Prostate gland (tissue), 2 donors: ENCODE results near the gene DTYMK. TPM values are rescaled to one million over a fixed set of nuclear protein-coding genes. Genes with fewer than 3 reads are reported as not detected.

Experiments used
- DNase-seq: peaks from one replicate; pipeline ENCODE4 v3.0.0-alpha.2; 2019; ENCODE audit warnings: low spot score
- H3K27ac ChIP-seq, 2 donors: fragments of 200-600 bp; sonication (generic); 2 replicates each; pipeline ENCODE4 v1.5.1; 2017 to 2019
- H3K27me3 ChIP-seq: fragments of 200-600 bp; sonication (generic); replicated peaks from 2 replicates; pipeline ENCODE4 v1.5.1; 2019; ENCODE audit not compliant: insufficient read depth
- H3K36me3 ChIP-seq, 2 donors: fragments of 200-600 bp; sonication (generic); 1 replicate in 1 of 2; 2 replicates in 1 of 2; pipeline versions ENCODE4 v1.5.1 to v1.8.1; 2017 to 2019
- H3K4me1 ChIP-seq: fragments of 200-600 bp; sonication (generic); replicated peaks from 2 replicates; pipeline ENCODE4 v1.5.1; 2019
- H3K4me3 ChIP-seq, 2 donors: fragments of 200-600 bp; sonication (generic); 2 replicates each; pipeline ENCODE4 v1.5.1; 2017 to 2019
- H3K9me3 ChIP-seq: fragments of 200-600 bp; sonication (generic); 2 replicates; pipeline ENCODE4 v1.5.1; 2017
- CTCF ChIP-seq, 4 experiments: fragments of 200-600 bp in 2 of 4; fragments of 450-650 bp in 2 of 4; sonication (generic) in 2 of 4; IDR thresholded peaks; 1 replicate in 3 of 4; 2 replicates in 1 of 4; pipeline ENCODE4 v1.5.1; 2016 to 2019; ENCODE audit warnings: antibody characterized with exemption in 4 of 4, mild to moderate bottlenecking in 2 of 4, moderate library complexity in 2 of 4
- POLR2A ChIP-seq: fragments of 450-650 bp; IDR thresholded peaks from one replicate; pipeline ENCODE4 v1.6.1; 2016; ENCODE audit warnings: antibody characterized with exemption, mild to moderate bottlenecking
- POLR2AphosphoS5 ChIP-seq: sonication (generic); formaldehyde crosslinking; IDR thresholded peaks from one replicate; pipeline ENCODE4 v1.6.1; 2017; ENCODE audit warnings: antibody characterized with exemption
- WGBS: methylation state at CpG from one replicate; pipeline ENCODE4 v1.1.5; 2018; 5-methylcytosine and 5-hydroxymethylcytosine counted together
- intact Hi-C: fragments of 100-400 bp; cut with DNase I; formaldehyde crosslinking; loops from one replicate; pipeline ENCODE4 v1.14.2; 2022
- total RNA-seq, 2 donors: library from RNA; depleted of rRNA; stranded (reverse); fragments of >200 nt; gene quantifications; one replicate each; pipeline ENCODE4 v1.1.0, GENCODE V29; 2016

The DTYMK gene
- total RNA-seq, 2 donors from 2014 or later, result 26.0 to 35.8 TPM

GRCh38 chr2:241653210-241653750 is 33.3 kb downstream of the DTYMK start:
- H3K36me3 ChIP-seq, result peaks cover 7 to 10% of the 10 kb centered on the region in 2 donors
- H3K27me3 ChIP-seq, result no peaks in the 10 kb centered on the region
- DNase-seq, result no peak

GRCh38 chr2:241652722-241653121 is 33.9 kb downstream of the DTYMK start:
- H3K9me3 ChIP-seq, result no peaks in the 10 kb centered on the region
- no peaks in the 10 kb centered on the region for H3K27me3 ChIP-seq
- peaks cover 7 to 10% of the 10 kb centered on the region in 2 donors for H3K36me3 ChIP-seq
- TF ChIP-seq POLR2A (no peak), POLR2AphosphoS5 (no peak), CTCF (IDR thresholded peaks at IDR 0.05) (no peak)
- H3K4me3 ChIP-seq, result no peak overlapping the region
- DNase-seq, result no peak
- H3K4me1 ChIP-seq, result no peaks in the 10 kb centered on the region
- intact Hi-C loops, result no loop called here
- no peak overlapping the region for H3K27ac ChIP-seq
- WGBS, result 97% methylated on average over 9 of the region's 9 CpGs

More at GRCh38 chr2:241653210-241653750, 33.3 kb downstream of the DTYMK start:
- Histone ChIP-seq H3K27ac (no peak overlapping the region), H3K4me1 (peaks cover 2% of the 10 kb centered on the region), H3K9me3 (no peaks in the 10 kb centered on the region), H3K4me3 (no peak overlapping the region)
- intact Hi-C loops, result no loop called here
- TF ChIP-seq CTCF (IDR thresholded peaks at IDR 0.05) (no peak), POLR2A (no peak), POLR2AphosphoS5 (no peak)
- WGBS, result 97% methylated on average over 13 of the region's 13 CpGs

GRCh38 chr2:241652142-241652541 is 34.5 kb downstream of the DTYMK start:
- Histone ChIP-seq H3K9me3 (no peaks in the 10 kb centered on the region), H3K27ac (no peak overlapping the region), H3K27me3 (no peaks in the 10 kb centered on the region), H3K4me1 (no peaks in the 10 kb centered on the region), H3K36me3 (peaks cover 7 to 10% of the 10 kb centered on the region in 2 donors), H3K4me3 (no peak overlapping the region)
- no peak for DNase-seq
- WGBS, result 94% methylated on average over 9 of the region's 9 CpGs
- TF ChIP-seq POLR2AphosphoS5 (no peak), CTCF (IDR thresholded peaks at IDR 0.05) (no peak), POLR2A (no peak)
- intact Hi-C loops, result no loop called here

GRCh38 chr2:241649927-241650326 is 36.7 kb downstream of the DTYMK start:
- intact Hi-C loops, result no loop called here
- DNase-seq, result no peak
- H3K4me1 ChIP-seq, result no peaks in the 10 kb centered on the region
- no peak overlapping the region for H3K27ac ChIP-seq
- H3K9me3 ChIP-seq, result no peaks in the 10 kb centered on the region
- H3K36me3 ChIP-seq, result peaks cover under 1 to 3% of the 10 kb centered on the region in 2 donors
- H3K4me3 ChIP-seq, result no peak overlapping the region
- WGBS, result 78% methylated on average over 6 of the region's 6 CpGs
- TF ChIP-seq POLR2A, result no peak
- no peak for TF ChIP-seq CTCF (IDR thresholded peaks at IDR 0.05)
- TF ChIP-seq POLR2AphosphoS5, result no peak
- no peaks in the 10 kb centered on the region for H3K27me3 ChIP-seq

GRCh38 chr2:241649404-241649803 is 37.2 kb downstream of the DTYMK start:
- Histone ChIP-seq H3K9me3 (no peaks in the 10 kb centered on the region), H3K4me3 (no peak overlapping the region), H3K27ac (no peak overlapping the region), H3K27me3 (no peaks in the 10 kb centered on the region), H3K4me1 (no peaks in the 10 kb centered on the region), H3K36me3 (no peaks in the 10 kb centered on the region)
- DNase-seq, result no peak
- TF ChIP-seq POLR2AphosphoS5 (no peak), POLR2A (no peak)
- 74% methylated on average over 4 of the region's 4 CpGs for WGBS
- intact Hi-C loops, result no loop called here
